HepG2 (cell line): Measurements from ENCODE around the gene RNF114. TPM values are rescaled to one million over a fixed set of nuclear protein-coding genes. Genes with fewer than 3 reads are reported as not detected.

ENCODE experiments used
- AGO2 ChIP-seq: fragments of 200-400 bp; formaldehyde crosslinking; optimal IDR thresholded peaks from 2 replicates; pipeline ENCODE3; 2017; ENCODE audit warnings: mild to moderate bottlenecking, low read depth, low read length, moderate library complexity
- CBFB ChIP-seq: sonication (generic); formaldehyde crosslinking; IDR thresholded peaks from 2 replicates; pipeline ENCODE4 v1.4.0; 2020; ENCODE audit warnings: missing genetic modification reagents
- CCDC6 ChIP-seq: sonication (generic); formaldehyde crosslinking; IDR thresholded peaks from 2 replicates; pipeline ENCODE4 v1.8.1; 2022; ENCODE audit warnings: mild to moderate bottlenecking, missing genetic modification reagents, moderate library complexity
- FOXO4 ChIP-seq: sonication (generic); formaldehyde crosslinking; conservative IDR thresholded peaks from 2 replicates; pipeline ENCODE4 v1.8.1; 2023; ENCODE audit warnings: missing genetic modification reagents
- GATAD2A ChIP-seq: IDR thresholded peaks from 2 replicates; pipeline ENCODE4 v1.6.1; 2016
- NFKBIZ ChIP-seq: IDR thresholded peaks from 2 replicates; pipeline ENCODE4 v1.6.1; 2018; ENCODE audit warnings: missing genetic modification reagents, missing compliant biosample characterization
- NR2F6 ChIP-seq, 2 experiments: IDR thresholded peaks; 2 replicates each; pipeline ENCODE4 v1.6.1; 2016; ENCODE audit warnings: antibody characterized with exemption in 1 of 2, mild to moderate bottlenecking in 1 of 2
- SMAD1 ChIP-seq: sonication (generic); formaldehyde crosslinking; IDR thresholded peaks from 2 replicates; pipeline ENCODE4 v1.4.0; 2020; ENCODE audit warnings: missing genetic modification reagents, low read depth, mild to moderate bottlenecking, borderline replicate concordance
- ZBTB21 ChIP-seq: sonication (generic); formaldehyde crosslinking; IDR thresholded peaks from 2 replicates; pipeline ENCODE4 v1.4.0; 2020; ENCODE audit warnings: missing genetic modification reagents
- ZFX ChIP-seq: sonication (generic); formaldehyde crosslinking; IDR thresholded peaks from 2 replicates; pipeline ENCODE4 v1.4.0; 2020; ENCODE audit warnings: mild to moderate bottlenecking, low read depth, missing genetic modification reagents, moderate library complexity
- ZKSCAN5 ChIP-seq: sonication (generic); formaldehyde crosslinking; IDR thresholded peaks from 2 replicates; pipeline ENCODE4 v1.5.1; 2020; ENCODE audit warnings: mild to moderate bottlenecking, missing genetic modification reagents
- ZMYM3 ChIP-seq: sonication (generic); formaldehyde crosslinking; IDR thresholded peaks from 2 replicates; pipeline ENCODE4 v1.5.1; 2020; ENCODE audit warnings: mild to moderate bottlenecking, missing genetic modification reagents
- ZNF121 ChIP-seq: sonication (generic); formaldehyde crosslinking; IDR thresholded peaks from 2 replicates; pipeline ENCODE4 v1.5.0; 2020; ENCODE audit warnings: mild to moderate bottlenecking, missing genetic modification reagents
- ZNF263 ChIP-seq: sonication (generic); formaldehyde crosslinking; IDR thresholded peaks from 2 replicates; pipeline ENCODE4 v1.4.0; 2020; ENCODE audit warnings: missing genetic modification reagents
- ZNF30 ChIP-seq: sonication (generic); formaldehyde crosslinking; IDR thresholded peaks from 2 replicates; pipeline ENCODE4 v1.5.0; 2020; ENCODE audit warnings: mild to moderate bottlenecking, missing genetic modification reagents
- ZNF331 ChIP-seq: sonication (generic); formaldehyde crosslinking; IDR thresholded peaks from 2 replicates; pipeline ENCODE4 v1.4.0; 2020; ENCODE audit warnings: missing genetic modification reagents
- ZNF34 ChIP-seq: sonication (generic); formaldehyde crosslinking; IDR thresholded peaks from 2 replicates; pipeline ENCODE4 v1.4.0; 2020; ENCODE audit warnings: mild to moderate bottlenecking, missing genetic modification reagents, borderline replicate concordance
- ZNF737 ChIP-seq: sonication (generic); formaldehyde crosslinking; IDR thresholded peaks from 2 replicates; pipeline ENCODE4 v1.5.0; 2020; ENCODE audit warnings: missing genetic modification reagents, mild to moderate bottlenecking, borderline replicate concordance
- ZNF781 ChIP-seq: sonication (generic); formaldehyde crosslinking; IDR thresholded peaks from 2 replicates; pipeline ENCODE4 v1.5.1; 2020; ENCODE audit warnings: borderline replicate concordance, mild to moderate bottlenecking, missing genetic modification reagents; ENCODE audit errors: not compliant biosample characterization
- polyA plus RNA-seq, 8 experiments: library from polyadenylated mRNA; depleted of rRNA in 3 of 8; stranded (reverse) in 7 of 8; unstranded in 1 of 8; fragments of >200 nt; fragmentation: Illumina TruSeq in 4 of 8; extraction: Trizol in 4 of 8; gene quantifications; 2 replicates each; pipeline versions ENCODE4 v1.2.1 to v1.2.3, GENCODE V29; 2011 to 2016; ENCODE audit warnings: low read depth in 4 of 8, missing spikeins in 1 of 8, mixed read lengths in 1 of 8; ENCODE audit not compliant: insufficient read depth in 1 of 8
- total RNA-seq, 5 experiments: library from RNA; depleted of rRNA; stranded (reverse); fragments of >200 nt; fragmentation: Illumina TruSeq; extraction: Trizol; gene quantifications; 2 replicates each; pipeline ENCODE4 v1.2.3, GENCODE V29; 2016; ENCODE audit warnings: low read depth in 1 of 5
- TF ChIP-seq, protein P1 (sequence below): sonication (generic); formaldehyde crosslinking; IDR thresholded peaks from 2 replicates; pipeline ENCODE4 v1.5.0; 2020; ENCODE audit warnings: missing genetic modification reagents
- TF ChIP-seq, protein P2 (sequence below): sonication (generic); formaldehyde crosslinking; IDR thresholded peaks from 2 replicates; pipeline ENCODE4 v1.4.0; 2020; ENCODE audit warnings: mild to moderate bottlenecking, low read depth, missing genetic modification reagents
- TF ChIP-seq, protein P3 (sequence below): sonication (generic); formaldehyde crosslinking; IDR thresholded peaks from 2 replicates; pipeline ENCODE4 v1.4.0; 2020; ENCODE audit warnings: missing genetic modification reagents, borderline replicate concordance

Gene RNF114
- total and polyA plus RNA-seq, 2 of the 13 experiments (the other 11 are each of a cell fraction or from before 2014, with no cell fraction given): 119 to 126 TPM

GRCh38 chr20:49981218-49982071, 45.2 kb downstream of the RNF114 start (continued):
- TF ChIP-seq, protein P1, sequence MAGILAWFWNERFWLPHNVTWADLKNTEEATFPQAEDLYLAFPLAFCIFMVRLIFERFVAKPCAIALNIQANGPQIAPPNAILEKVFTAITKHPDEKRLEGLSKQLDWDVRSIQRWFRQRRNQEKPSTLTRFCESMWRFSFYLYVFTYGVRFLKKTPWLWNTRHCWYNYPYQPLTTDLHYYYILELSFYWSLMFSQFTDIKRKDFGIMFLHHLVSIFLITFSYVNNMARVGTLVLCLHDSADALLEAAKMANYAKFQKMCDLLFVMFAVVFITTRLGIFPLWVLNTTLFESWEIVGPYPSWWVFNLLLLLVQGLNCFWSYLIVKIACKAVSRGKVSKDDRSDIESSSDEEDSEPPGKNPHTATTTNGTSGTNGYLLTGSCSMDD (CRISPR knock-in tag): no peak
- no peak for TF ChIP-seq ZNF121
- TF ChIP-seq FOXO4 (CRISPR knock-in tag): 0 out of 2 replicates have a peak, but pooled peaks have one; percentile 69
- TF ChIP-seq ZMYM3 (CRISPR knock-in tag): peak; percentile 36; the same call in 1 of the 2 replicates
- 0 out of 2 replicates have a peak, but pooled peaks have one; percentile 8 for TF ChIP-seq SMAD1
- TF ChIP-seq ZNF30 (CRISPR knock-in tag): peak; percentile 9; the same call in 1 of the 2 replicates
- no peak for TF ChIP-seq AGO2
- TF ChIP-seq ZBTB21 (CRISPR knock-in tag): no peak
- peak; percentile 81; the same call in 1 of the 2 replicates for TF ChIP-seq ZNF34 (CRISPR knock-in tag)
- TF ChIP-seq NR2F6 (IDR thresholded peaks at IDR 0.05): no peak
- peak; percentile 32; the same call in 1 of the 2 replicates for TF ChIP-seq NR2F6 (CRISPR knock-in tag; IDR thresholded peaks at IDR 0.05)
- 0 out of 2 replicates have a peak, but pooled peaks have one; percentile 35 for TF ChIP-seq ZKSCAN5 (CRISPR knock-in tag)
- TF ChIP-seq NFKBIZ: 0 out of 2 replicates have a peak, but pooled peaks have one; percentile 33
- peak; percentile 43; the same call in 1 of the 2 replicates for TF ChIP-seq ZFX (CRISPR knock-in tag)
- no peak for TF ChIP-seq CCDC6
- no peak for TF ChIP-seq GATAD2A
- TF ChIP-seq ZNF331 (CRISPR knock-in tag): no peak
- 0 out of 2 replicates have a peak, but pooled peaks have one; percentile 51 for TF ChIP-seq ZNF737 (CRISPR knock-in tag)
- TF ChIP-seq, protein P2, sequence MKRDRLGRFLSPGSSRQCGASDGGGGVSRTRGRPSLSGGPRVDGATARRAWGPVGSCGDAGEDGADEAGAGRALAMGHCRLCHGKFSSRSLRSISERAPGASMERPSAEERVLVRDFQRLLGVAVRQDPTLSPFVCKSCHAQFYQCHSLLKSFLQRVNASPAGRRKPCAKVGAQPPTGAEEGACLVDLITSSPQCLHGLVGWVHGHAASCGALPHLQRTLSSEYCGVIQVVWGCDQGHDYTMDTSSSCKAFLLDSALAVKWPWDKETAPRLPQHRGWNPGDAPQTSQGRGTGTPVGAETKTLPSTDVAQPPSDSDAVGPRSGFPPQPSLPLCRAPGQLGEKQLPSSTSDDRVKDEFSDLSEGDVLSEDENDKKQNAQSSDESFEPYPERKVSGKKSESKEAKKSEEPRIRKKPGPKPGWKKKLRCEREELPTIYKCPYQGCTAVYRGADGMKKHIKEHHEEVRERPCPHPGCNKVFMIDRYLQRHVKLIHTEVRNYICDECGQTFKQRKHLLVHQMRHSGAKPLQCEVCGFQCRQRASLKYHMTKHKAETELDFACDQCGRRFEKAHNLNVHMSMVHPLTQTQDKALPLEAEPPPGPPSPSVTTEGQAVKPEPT (CRISPR knock-in tag): no peak
- TF ChIP-seq ZNF781 (CRISPR knock-in tag): peak; percentile 73
- no peak for TF ChIP-seq ZNF263 (CRISPR knock-in tag)
- TF ChIP-seq, protein P3, sequence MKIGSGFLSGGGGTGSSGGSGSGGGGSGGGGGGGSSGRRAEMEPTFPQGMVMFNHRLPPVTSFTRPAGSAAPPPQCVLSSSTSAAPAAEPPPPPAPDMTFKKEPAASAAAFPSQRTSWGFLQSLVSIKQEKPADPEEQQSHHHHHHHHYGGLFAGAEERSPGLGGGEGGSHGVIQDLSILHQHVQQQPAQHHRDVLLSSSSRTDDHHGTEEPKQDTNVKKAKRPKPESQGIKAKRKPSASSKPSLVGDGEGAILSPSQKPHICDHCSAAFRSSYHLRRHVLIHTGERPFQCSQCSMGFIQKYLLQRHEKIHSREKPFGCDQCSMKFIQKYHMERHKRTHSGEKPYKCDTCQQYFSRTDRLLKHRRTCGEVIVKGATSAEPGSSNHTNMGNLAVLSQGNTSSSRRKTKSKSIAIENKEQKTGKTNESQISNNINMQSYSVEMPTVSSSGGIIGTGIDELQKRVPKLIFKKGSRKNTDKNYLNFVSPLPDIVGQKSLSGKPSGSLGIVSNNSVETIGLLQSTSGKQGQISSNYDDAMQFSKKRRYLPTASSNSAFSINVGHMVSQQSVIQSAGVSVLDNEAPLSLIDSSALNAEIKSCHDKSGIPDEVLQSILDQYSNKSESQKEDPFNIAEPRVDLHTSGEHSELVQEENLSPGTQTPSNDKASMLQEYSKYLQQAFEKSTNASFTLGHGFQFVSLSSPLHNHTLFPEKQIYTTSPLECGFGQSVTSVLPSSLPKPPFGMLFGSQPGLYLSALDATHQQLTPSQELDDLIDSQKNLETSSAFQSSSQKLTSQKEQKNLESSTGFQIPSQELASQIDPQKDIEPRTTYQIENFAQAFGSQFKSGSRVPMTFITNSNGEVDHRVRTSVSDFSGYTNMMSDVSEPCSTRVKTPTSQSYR (CRISPR knock-in tag): no peak
- TF ChIP-seq CBFB (CRISPR knock-in tag): no peak
